HG03097 (cell line): ENCODE results near the gene TMEM59.
A peak's percentile ranks its signal among the peaks of the same experiment; 100 is the strongest.
"Not testable (repeated sequence)": the region's sequence is repeated elsewhere in the genome, so short reads cannot be mapped to it uniquely, and the experiment has no call there.

Source experiments
- ATAC-seq: cut with Tn5 transposase; IDR thresholded peaks from one replicate; pipeline ENCODE4 v1.9.1; 2021; ENCODE audit not compliant: unreplicated experiment, low FRiP score

Gene TMEM59

GRCh38 chr1:54052934-54053744, at the start of gene TMEM59, which contains the start of gene TCEANC2:
TMEM59 (minus strand) TSS chr1:54053204; CDS start chr1:54053188, 16 bp downstream.
TCEANC2 (plus strand) TSS chr1:54053608; CDS start chr1:54054423, 815 bp downstream.
- peak; percentile 95 for ATAC-seq

- ATAC-seq: no peak
Measured at GRCh38 chr1:54100500-54100899, 47.5 kb upstream of the TMEM59 start.

GRCh38 chr1:54099061-54099610, 46.1 kb upstream of the TMEM59 start:
- ATAC-seq: no peak

GRCh38 chr1:54096877-54097240, 43.9 kb upstream of the TMEM59 start:
- ATAC-seq: no peak

- no peak for ATAC-seq
Measured at GRCh38 chr1:54096227-54096876, 43.3 kb upstream of the TMEM59 start.

DNA sequence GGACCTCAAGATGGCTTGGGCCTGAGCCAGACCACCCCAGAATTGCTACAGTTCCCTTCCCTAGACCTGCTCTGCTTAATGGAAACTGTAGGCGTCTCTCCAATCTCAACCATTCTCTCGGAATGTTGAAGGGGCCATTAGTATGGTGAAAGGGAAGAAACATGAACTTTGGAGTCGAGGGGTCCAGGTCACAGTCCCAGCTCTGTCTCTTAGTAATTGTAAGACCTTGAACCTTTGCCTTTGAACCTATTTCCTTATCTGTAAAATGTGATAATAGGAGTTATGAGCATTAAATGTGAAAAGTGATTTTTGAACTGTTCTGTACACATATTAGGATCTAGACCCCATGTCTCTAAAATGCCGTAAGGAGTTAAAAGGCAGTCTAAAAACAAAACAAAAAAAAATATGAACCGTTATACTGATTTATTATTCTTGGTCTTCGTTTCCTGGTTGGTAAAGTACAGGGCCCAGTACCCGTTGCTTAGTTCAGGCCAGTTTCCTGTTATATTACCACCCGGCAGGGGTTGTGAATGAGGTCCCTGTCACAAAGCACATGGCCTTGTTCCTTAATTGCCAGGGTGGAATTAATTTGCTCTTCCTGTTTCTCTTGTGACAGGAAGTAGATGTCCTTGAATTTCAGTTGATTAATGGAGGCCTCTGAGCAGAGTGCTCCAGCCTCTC, 42.7 kb upstream of the TMEM59 start:
- ATAC-seq: no peak

- not testable (repeated sequence) for ATAC-seq
Measured at GRCh38 chr1:54094730-54095105, 41.7 kb upstream of the TMEM59 start.

DNA sequence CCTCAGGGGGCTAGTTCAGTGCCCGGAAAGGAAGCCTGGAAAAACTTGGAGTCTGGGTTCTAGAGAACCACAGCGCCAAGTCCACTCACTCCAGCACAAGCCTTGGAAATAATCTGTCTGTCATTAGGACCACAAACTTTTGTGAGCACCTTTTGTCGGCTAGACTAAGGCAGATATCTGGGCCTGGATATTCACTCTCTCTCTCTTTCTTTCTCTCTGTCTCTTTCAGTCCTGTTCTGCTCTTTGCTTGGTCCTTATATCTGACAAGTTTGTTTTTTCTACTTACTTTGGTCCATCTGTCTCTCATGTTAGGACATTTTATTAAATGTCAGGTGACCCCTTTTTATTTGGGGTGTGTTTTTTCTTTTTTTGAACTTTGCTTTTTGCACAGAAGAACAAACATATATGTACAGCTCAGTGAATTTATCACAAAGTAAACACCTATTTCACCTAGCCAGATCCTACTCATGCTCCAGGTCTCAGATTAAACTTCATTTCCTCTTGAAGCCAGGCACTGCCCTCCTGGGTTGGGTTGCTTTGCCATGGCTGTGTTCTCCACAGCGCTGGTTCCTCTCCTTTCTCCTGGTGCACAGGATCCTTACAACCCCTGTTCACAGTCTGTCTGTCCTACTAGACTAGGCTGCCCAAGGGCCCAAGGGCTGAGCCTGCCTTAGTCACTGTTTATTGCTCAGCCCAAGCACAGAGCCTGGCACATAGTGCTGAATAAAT, 41.2 kb upstream of the TMEM59 start:
- no peak for ATAC-seq

- ATAC-seq: no peak
Measured at GRCh38 chr1:54091666-54092065, 38.7 kb upstream of the TMEM59 start.

- no peak for ATAC-seq
Measured at GRCh38 chr1:54088385-54088784, 35.4 kb upstream of the TMEM59 start.

DNA sequence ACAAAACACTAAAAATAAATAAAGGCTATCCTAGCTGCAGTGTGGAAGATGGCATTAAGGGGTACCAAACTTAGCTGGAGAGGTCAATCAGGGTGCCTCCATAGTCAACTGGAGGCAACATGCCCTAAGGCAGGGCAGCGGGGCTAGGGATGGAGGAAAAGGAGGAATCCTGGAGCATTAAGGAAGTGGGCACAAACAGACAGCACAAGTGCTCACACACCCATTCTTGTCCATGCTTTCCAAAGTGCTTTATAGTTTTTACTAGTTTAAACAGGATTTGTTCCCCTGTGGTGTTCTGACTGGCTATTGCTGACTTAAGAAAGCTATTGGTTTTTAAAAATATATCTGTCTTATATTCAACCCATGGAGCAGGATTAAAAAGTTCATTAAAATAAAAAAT, 33.8 kb upstream of the TMEM59 start:
- no peak for ATAC-seq

DNA sequence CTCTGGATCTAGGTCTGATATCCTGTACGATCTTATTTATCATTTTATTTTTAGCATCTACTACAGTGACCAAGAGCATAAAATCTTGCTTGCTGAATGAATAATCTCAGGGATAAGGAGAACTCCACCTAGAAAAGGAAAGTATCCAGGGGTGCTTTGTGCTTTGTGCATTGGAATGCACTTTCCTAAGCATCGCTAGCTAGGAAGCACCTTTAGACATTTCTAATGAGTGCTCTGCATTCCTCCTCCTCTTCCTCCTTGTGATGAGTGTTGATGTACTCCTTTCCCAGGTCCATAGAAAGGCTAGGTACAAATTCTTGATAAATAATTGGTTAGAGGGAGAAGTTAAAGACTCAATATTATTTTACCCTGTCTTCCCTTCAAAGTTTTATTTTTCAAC, 31.8 kb upstream of the TMEM59 start:
- ATAC-seq: no peak

- no peak for ATAC-seq
Measured at GRCh38 chr1:54081306-54082270, 28.6 kb upstream of the TMEM59 start.

GRCh38 chr1:54080598-54081049, 27.6 kb upstream of the TMEM59 start:
- no peak for ATAC-seq

DNA sequence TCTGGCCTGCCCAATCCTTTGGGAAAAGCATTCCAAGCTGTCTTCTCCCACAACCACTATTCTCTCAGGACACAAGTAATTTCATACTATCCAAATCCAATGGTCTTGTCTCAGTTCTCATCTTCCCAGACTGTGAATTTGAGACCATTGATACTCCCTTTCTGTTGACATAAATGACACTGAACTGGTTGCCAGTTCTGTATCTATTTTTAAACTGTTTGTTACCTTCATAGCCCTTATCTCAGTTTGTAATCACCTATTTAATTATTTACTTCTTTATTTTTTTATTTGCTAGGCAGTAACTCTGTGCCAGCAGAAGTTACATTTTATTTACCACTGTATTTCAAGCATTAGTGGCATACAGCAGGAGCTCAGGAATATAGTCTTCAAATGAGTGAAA, 24.4 kb upstream of the TMEM59 start:
- ATAC-seq: no peak

DNA sequence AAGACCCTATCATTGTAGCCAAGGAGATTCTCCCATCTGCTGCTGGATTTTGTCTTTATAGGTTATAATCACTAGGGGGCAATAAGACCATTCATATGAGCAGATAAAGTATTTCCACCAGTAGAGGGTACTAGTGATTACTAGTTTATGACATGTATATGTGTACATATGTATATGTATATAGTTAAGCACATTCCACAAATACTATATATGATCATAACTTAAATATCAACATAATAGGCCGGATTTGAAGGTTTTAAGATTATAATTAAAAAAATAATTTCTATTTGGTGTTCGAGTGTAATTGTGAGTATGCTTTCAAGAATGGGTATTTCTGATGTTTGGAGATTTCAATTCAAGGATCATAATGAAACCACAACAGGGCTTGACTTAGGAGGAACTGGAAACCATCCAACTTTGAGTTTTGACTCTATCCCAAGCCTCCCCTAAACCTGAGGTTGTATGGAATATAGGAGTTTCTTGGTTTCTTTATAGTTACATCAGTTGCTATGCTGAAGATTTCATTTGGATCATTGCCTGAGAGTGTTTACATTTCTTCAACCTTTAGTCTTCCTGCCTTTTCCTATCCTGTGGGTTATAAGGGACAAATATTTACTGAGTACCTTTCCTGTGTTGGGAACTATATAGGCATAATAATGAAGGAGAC, 17.3 kb upstream of the TMEM59 start:
- ATAC-seq: peak; percentile 61

DNA sequence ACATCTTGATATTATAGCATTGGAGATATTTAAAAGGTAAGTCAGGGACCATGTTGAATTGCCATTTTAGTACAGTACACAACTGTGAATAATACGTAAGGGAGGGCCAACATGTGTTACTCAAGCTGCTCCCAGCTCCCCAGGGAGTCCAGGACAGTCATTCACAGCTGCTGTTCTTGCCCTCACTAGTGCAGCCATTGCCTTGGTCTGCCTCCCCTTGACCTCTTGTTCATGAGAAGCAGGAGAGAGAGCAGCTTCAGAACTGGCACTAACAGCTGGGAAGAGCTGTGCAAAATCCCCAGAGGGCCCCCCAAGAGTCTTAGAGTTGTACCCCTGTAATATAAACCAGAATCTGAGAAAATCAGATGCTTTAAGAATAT, 16.8 kb upstream of the TMEM59 start:
- no peak for ATAC-seq

- no peak for ATAC-seq
Measured at GRCh38 chr1:54064299-54064698, 11.3 kb upstream of the TMEM59 start.

GRCh38 chr1:54054438-54054749, 1.4 kb upstream of the TMEM59 start:
- ATAC-seq: no peak
